Fibroblast of lung (primary cell): ENCODE results near the gene CDH9. TPM values are rescaled to one million over a fixed set of nuclear protein-coding genes. Genes with fewer than 3 reads are reported as not detected.

Experiments used
- DNase-seq, 2 donors: peaks; one replicate each; pipeline versions ENCODE4 v3.0.0 to v3.0.0-alpha.2; 2010; ENCODE audit warnings: low read depth in 2 of 2
- H2AFZ ChIP-seq: 2 replicates; pipeline ENCODE4 v1.5.1; 2012; ENCODE audit warnings: low read length, control low read depth, inconsistent platforms
- H3K27ac ChIP-seq: 2 replicates; pipeline ENCODE4 v1.5.1; 2011; ENCODE audit warnings: low read length, control low read depth; ENCODE audit not compliant: insufficient read depth
- H3K27me3 ChIP-seq: 2 replicates; pipeline ENCODE4 v1.5.1; 2011; ENCODE audit warnings: mild to moderate bottlenecking, low read length; ENCODE audit not compliant: control insufficient read depth, insufficient read depth
- H3K36me3 ChIP-seq: 2 replicates; pipeline ENCODE4 v1.5.1; 2011; ENCODE audit warnings: low read length; ENCODE audit not compliant: control insufficient read depth, insufficient read depth
- H3K4me1 ChIP-seq: 2 replicates; pipeline ENCODE4 v1.5.1; 2011; ENCODE audit warnings: low read length; ENCODE audit not compliant: control insufficient read depth, insufficient read depth; ENCODE audit errors: extremely low read depth
- H3K4me2 ChIP-seq: 2 replicates; pipeline ENCODE4 v1.5.1; 2011; ENCODE audit warnings: low read length, control low read depth; ENCODE audit not compliant: insufficient read depth; ENCODE audit errors: extremely low read depth
- H3K4me3 ChIP-seq, 4 experiments: fragments of 200-600 bp in 1 of 4; sonication (generic) in 1 of 4; replicated peaks in 1 of 4; 2 replicates each; pipeline ENCODE4 v1.5.1; 2011 to 2016; ENCODE audit warnings: low read length in 4 of 4, low read depth in 3 of 4, mild to moderate bottlenecking in 3 of 4, control low read depth in 2 of 4, inconsistent platforms in 1 of 4, mixed read lengths in 1 of 4; ENCODE audit not compliant: insufficient read depth in 1 of 4; ENCODE audit errors: control extremely low read depth in 1 of 4
- H3K79me2 ChIP-seq: 2 replicates; pipeline ENCODE4 v1.5.1; 2012; ENCODE audit warnings: mild to moderate bottlenecking, low read length, inconsistent platforms; ENCODE audit not compliant: control insufficient read depth, insufficient read depth
- H3K9ac ChIP-seq: 2 replicates; pipeline ENCODE4 v1.5.1; 2011; ENCODE audit warnings: mild to moderate bottlenecking, low read length, control low read depth; ENCODE audit not compliant: insufficient read depth
- H3K9me3 ChIP-seq: 2 replicates; pipeline ENCODE4 v1.5.1; 2012; ENCODE audit warnings: low read depth, low read length; ENCODE audit not compliant: control insufficient read depth, insufficient read depth
- H4K20me1 ChIP-seq: 2 replicates; pipeline ENCODE4 v1.5.1; 2011; ENCODE audit warnings: low read length; ENCODE audit not compliant: control insufficient read depth, insufficient read depth; ENCODE audit errors: extremely low read depth
- CTCF ChIP-seq, 2 donors: IDR thresholded peaks in 1 of 2; conservative IDR thresholded peaks in 1 of 2; 1 replicate in 1 of 2; 2 replicates in 1 of 2; pipeline ENCODE4 v1.5.1; 2011 to 2012; ENCODE audit warnings: low read length in 2 of 2, control low read depth in 1 of 2, inconsistent platforms in 1 of 2, low read depth in 1 of 2, mild to moderate bottlenecking in 1 of 2
- EZH2 ChIP-seq: IDR thresholded peaks from 2 replicates; pipeline ENCODE4 v1.5.1; 2012; ENCODE audit warnings: low read length, control low read depth, mild to moderate bottlenecking; ENCODE audit errors: missing control alignments
- polyA plus RNA-seq, 2 donors: library from polyadenylated mRNA; depleted of rRNA in 1 of 2; stranded (reverse) in 1 of 2; unstranded in 1 of 2; fragments of >200 nt; gene quantifications; 2 replicates each; pipeline ENCODE4 v1.2.1, GENCODE V29; 2011 to 2012; ENCODE audit warnings: missing spikeins in 1 of 2
- total RNA-seq: library from RNA; depleted of rRNA; stranded (reverse); fragments of >200 nt; gene quantifications from 2 replicates; pipeline ENCODE4 v1.2.1, GENCODE V29; 2014

The CDH9 gene
- total and polyA plus RNA-seq, 2 donors (not counting 1 experiment from before 2014, with no cell fraction given): not detected

DNA sequence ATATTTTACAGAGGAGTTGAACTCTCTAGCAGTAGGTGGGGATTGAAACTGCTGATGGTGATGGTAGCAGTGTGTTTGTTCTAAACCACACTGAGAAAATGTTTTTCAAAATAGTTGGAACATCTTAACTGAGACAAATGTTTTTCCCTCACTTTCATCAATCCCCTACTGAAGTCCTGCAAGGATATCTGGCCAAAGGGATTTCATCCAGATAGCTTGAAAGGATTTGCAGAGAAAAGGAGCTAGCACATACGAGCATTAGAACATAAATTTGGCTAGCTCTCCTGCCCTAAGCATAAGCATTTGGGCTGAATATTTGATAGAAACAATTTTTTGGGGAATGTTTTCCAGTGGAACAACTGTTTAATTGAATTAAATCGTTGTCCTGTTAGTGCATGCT, 153.9 kb downstream of the CDH9 start:
- no peak overlapping the region for H3K27ac ChIP-seq
- no peaks in the 10 kb centered on the region for H3K4me1 ChIP-seq
- TF ChIP-seq CTCF (conservative IDR thresholded peaks at IDR 0.05 in 1 of 2, IDR thresholded peaks at IDR 0.05 in 1 of 2; ENCODE audit: low read depth in 1 of 2, low read length in 2 of 2): no peak
- TF ChIP-seq EZH2: no peak
- no peak overlapping the region for H3K9ac ChIP-seq
- H3K27me3 ChIP-seq: no peaks in the 10 kb centered on the region
- no peaks in the 10 kb centered on the region for H4K20me1 ChIP-seq
- no peak for DNase-seq
- no peaks in the 10 kb centered on the region for H3K36me3 ChIP-seq
- H3K4me3 ChIP-seq: no peak overlapping the region
- H3K4me2 ChIP-seq: no peak overlapping the region
- H2AFZ ChIP-seq: no peak overlapping the region
- no peaks in the 10 kb centered on the region for H3K9me3 ChIP-seq
- no peaks in the 10 kb centered on the region for H3K79me2 ChIP-seq

DNA sequence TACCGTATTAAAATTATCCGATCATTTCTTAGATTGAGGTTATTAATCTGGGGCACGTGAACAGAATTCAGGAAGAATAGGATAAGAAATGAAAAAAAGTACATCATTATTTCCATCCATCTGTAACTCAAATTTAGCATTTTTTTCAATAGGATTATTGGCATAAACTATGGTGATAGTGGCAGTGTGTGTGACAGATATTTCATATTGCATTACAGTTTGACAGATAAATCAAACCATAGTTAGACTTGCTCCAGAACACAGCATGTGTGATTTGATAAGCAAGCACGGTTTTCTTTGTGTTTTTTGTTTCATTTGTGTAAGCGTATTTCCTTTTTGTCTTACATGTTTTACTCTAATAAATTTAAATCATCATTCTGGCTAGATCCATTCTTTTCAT, 155.0 kb downstream of the CDH9 start:
- Histone ChIP-seq H3K4me2 (no peak overlapping the region), H3K27me3 (no peaks in the 10 kb centered on the region), H3K36me3 (no peaks in the 10 kb centered on the region), H3K27ac (no peak overlapping the region), H3K4me1 (no peaks in the 10 kb centered on the region), H3K79me2 (no peaks in the 10 kb centered on the region), H4K20me1 (no peaks in the 10 kb centered on the region), H2AFZ (no peak overlapping the region), H3K9me3 (no peaks in the 10 kb centered on the region), H3K9ac (no peak overlapping the region), H3K4me3 (no peak overlapping the region)
- no peak for DNase-seq
- TF ChIP-seq EZH2 (no peak), CTCF (conservative IDR thresholded peaks at IDR 0.05 in 1 of 2, IDR thresholded peaks at IDR 0.05 in 1 of 2; ENCODE audit: low read depth in 1 of 2, low read length in 2 of 2) (no peak)

GRCh38 chr5:26881901-26882300, 156.5 kb downstream of the CDH9 start:
- H3K4me1 ChIP-seq: no peaks in the 10 kb centered on the region
- H3K9ac ChIP-seq: no peak overlapping the region
- H3K9me3 ChIP-seq: no peaks in the 10 kb centered on the region
- H4K20me1 ChIP-seq: no peaks in the 10 kb centered on the region
- no peaks in the 10 kb centered on the region for H3K36me3 ChIP-seq
- H3K27ac ChIP-seq: no peak overlapping the region
- H3K79me2 ChIP-seq: no peaks in the 10 kb centered on the region
- H3K4me3 ChIP-seq: no peak overlapping the region
- no peak overlapping the region for H3K4me2 ChIP-seq
- H2AFZ ChIP-seq: no peak overlapping the region
- no peaks in the 10 kb centered on the region for H3K27me3 ChIP-seq
- no peak for DNase-seq
- no peak for TF ChIP-seq CTCF (conservative IDR thresholded peaks at IDR 0.05 in 1 of 2, IDR thresholded peaks at IDR 0.05 in 1 of 2; ENCODE audit: low read depth in 1 of 2, low read length in 2 of 2)
- TF ChIP-seq EZH2: no peak
